ENCODE measurements around the gene CNGA2. TPM values are rescaled to one million over a fixed set of nuclear protein-coding genes. Genes with fewer than 3 reads are reported as not detected.

CNGA2 gene
- total and polyA plus RNA-seq, 9 of the 15 experiments (the other 6 are each of a cell fraction or from before 2014, with no cell fraction given), result not detected

- TF ChIP-seq REST (IDR thresholded peaks at IDR 0.05; ENCODE audit: borderline replicate concordance), result peak; percentile 24; the same call in 1 of the 2 replicates
- TF ChIP-seq REST (CRISPR knock-in tag; IDR thresholded peaks at IDR 0.05; ENCODE audit: low read depth), result no peak
- TF ChIP-seq NFE2 (IDR thresholded peaks at IDR 0.05; ENCODE audit: low read depth), result no peak
- TF ChIP-seq ZNF232 (CRISPR knock-in tag; IDR thresholded peaks at IDR 0.05), result no peak
- no peak for TF ChIP-seq CBX3 (IDR thresholded peaks at IDR 0.05; ENCODE audit: borderline replicate concordance in 1 of 2, low read length in 2 of 2)
- no peak for TF ChIP-seq ZBED1 (IDR thresholded peaks at IDR 0.05)
- TF ChIP-seq ARNT (IDR thresholded peaks at IDR 0.05), result no peak
- no peak for TF ChIP-seq ZBTB12 (CRISPR knock-in tag; IDR thresholded peaks at IDR 0.05)
- TF ChIP-seq BCL6 (CRISPR knock-in tag; IDR thresholded peaks at IDR 0.05), result no peak
- TF ChIP-seq BCOR (IDR thresholded peaks at IDR 0.05), result no peak
- TF ChIP-seq FOXO4 (CRISPR knock-in tag; IDR thresholded peaks at IDR 0.05), result no peak
- TF ChIP-seq CC2D1A (IDR thresholded peaks at IDR 0.05), result no peak
- TF ChIP-seq KDM4B (IDR thresholded peaks at IDR 0.05; ENCODE audit: borderline replicate concordance in 2 of 2, low read depth in 1 of 2), result no peak
Observed at GRCh38 chrX:151713849-151714248, 20.7 kb upstream of the CNGA2 start (continued).

All from K562 (cell line).